Effector CD8-positive, alpha-beta T cell (primary cell): ENCODE results near the gene PGC.

Experiments used
- DNase-seq: peaks from one replicate; lab custom pipeline; 2025; lab: John Stamatoyannopoulos, UW

PGC gene

GRCh38 chr6:41730531-41731436, 16.4 kb downstream of the PGC start:
- no peak for DNase-seq

- no peak for DNase-seq
Measured at GRCh38 chr6:41729624-41730023, 17.6 kb downstream of the PGC start.

DNA sequence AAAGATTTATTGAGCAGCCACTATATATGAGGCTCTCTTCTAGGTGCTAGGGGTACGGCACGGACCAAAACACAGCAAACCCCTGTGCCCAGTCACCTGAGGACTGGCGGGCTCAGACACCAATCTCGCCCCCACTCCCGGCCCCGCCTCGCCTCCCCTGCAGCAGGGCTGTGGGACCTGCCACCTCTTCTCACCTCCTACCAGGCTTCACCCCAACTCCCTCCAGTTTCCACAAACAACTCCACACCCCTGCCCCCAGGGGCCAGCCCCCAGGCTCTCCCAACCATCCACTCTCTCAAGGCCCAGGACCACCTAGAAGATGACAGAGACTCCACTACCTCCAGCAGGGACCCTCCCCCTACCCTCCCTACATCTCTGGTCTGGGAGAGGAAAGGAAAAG, 18.2 kb downstream of the PGC start:
- DNase-seq = no peak

DNA sequence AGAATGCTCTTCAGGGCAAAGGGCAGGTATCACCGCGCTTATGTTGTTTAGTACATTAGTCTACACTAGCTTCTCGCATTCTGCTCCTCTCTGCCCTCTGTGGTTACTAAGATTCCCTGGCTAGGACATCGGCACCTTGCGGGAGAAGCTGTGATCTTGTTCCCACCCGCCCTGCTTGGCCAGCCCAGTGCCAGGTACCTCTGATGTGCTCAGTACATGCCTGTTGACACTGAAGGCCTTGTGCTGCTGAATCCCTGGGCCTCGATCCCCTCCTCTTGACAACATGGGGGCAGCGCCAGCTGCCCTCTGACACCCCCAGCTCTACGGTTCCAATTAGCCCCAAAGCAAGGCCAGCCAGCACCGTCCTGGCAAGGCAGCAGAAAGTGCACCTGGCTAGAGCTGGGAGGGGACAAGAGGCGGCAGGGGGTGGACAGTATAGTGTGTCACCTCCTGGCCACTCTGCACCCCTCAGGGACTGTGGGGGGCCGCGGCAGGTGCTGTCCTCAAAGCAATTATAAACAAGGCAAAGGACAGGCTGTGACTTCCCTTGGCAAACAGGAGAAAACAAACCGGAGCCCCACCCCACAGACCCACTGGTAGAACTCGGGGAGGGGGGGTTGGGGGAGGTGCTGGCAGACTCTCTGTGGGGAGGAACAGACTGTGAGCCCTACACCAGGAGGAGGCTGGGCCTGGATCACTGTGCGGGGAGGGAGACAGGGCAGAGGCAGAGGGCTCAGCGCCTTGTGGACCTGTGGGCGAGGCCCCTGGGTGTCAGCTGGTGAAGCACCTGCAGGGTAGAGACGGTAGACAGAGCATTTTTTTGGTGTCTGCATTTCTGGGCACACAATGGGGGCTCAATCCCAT, 18.9 kb downstream of the PGC start:
- DNase-seq = no peak

GRCh38 chr6:41727705-41728072, 19.5 kb downstream of the PGC start:
- no peak for DNase-seq

DNA sequence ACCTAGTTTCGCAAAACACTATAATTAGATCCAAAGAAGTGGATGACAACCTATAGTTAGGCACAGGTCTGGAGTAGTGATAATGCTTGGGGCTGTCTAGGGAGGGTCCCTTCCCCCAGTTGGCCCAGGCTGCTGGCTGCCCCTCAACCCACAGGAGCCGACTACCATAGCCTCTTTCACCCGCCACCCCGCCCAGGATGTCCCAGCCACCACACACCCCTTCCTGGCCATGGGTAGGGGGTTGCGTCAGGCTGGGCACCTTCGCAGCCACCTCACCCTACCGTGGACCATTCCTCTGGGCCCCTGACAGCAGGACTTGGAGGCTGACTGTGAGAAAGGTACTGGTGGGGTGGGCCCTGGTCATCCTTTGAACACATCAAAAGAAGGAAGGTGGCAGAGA, 20.3 kb downstream of the PGC start:
- no peak for DNase-seq

DNA sequence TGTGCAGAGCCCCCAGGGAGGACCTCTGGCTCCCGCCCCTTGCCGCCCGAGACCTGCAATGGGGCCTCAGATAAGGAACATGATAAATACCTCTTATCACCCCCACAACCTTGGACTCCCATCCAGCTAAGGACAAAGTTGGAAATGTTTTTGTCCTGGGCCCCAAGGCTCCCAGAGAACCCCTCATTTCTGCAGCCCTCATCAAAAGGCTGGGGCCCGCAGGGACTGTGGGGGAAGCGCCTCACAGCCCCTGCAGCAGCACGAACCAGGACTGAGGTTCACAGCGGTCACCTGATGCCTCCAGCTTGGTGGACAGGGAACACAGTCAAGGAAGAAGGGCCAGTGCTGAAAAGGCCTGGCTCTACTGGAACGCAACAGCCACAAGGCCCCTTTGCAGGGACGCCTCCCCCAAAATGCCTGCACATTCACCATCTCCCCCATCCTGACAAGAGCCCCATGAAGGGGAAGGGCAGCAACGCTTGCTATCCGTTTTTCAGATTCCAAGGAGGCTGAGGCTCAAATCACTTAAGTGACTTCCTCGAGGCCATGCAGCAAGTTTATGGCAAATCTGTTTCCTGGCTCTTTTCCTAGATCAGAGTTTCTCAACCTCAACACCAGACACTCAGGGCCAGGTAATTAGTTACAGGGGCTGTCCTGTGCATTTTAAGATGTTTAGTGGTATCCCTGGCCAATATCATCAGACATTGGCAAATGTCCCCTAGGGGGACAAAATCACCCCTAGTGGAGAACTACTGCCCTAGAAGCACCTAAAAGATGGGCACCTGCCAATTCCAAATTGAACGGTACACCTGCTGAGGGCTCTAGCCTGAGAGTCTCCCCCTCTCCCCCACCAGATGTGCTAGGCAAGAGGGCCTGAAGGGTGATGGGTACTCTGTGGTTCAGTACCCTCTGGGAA, 22.4 kb downstream of the PGC start:
- no peak for DNase-seq

DNA sequence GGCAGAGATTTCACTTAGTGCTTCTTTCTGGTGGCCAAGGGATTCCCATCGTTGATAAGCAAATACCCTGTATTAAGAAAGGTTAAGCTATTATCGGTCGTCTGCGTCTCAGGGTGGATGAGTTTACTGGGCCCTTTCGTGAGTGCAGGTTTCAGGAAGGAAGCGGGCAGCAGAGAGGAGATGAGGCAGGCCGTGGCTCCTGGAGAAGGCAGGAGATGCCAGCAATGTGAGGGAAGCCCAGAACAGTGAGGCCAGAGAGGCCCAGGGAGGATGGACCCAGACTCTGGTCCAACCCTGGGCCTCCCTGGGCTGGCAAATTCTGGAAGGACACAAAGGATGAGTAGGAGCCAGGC, 23.0 kb downstream of the PGC start:
- no peak for DNase-seq

DNA sequence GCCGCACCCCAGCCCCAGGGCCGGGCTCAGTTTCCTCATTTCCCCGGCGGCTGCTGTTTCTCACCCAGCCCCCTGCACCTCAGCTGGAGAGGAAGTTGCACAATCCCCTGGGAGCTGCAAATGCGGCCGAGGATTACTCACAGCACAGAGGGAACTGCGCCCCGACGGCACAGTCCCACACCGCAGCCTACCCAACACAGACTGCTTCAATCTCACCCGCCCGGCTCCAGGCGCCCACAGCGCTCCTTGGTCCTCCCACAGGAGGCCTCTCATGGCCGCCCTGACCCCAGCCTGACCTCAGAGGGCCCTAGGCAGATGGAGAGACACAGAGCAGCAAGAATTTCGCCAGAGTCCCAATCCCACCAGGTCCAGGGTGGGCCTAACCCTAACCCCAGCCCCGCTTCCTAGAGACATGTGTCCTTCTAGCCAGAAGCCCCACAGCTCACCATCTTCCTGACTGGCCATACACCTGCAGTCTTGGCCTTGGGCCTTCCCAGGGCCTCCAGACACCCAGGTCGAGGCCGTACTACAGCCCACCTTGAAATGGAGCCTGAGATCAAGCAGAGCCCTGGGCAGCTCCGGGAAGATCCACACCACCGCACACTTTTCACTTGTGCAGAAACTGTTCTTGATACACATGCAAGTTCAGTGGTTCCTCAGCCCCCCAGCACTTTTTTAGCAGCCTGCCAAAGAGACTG, 23.5 kb downstream of the PGC start:
- no peak for DNase-seq

- no peak for DNase-seq
Measured at GRCh38 chr6:41722969-41723529, 24.1 kb downstream of the PGC start.

DNA sequence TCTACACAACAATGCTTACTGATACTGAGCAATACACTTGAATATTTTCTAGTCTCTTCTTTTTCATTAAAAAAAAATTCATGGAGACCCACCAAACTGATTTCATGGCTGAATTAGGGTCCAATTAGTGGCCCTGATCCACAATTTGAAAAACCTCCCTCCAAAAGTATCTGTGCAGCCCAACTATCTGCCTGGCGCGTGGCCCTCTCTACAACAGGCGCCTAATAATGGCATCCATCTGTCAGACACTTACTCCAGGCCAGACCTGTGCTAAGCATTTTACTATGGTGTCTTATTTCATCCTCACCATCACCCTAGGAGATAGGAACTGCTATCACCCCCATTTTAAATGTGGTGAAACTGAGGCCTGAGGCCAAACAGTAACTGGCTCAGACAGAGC, 25.8 kb downstream of the PGC start:
- no peak for DNase-seq

- no peak for DNase-seq
Measured at GRCh38 chr6:41720783-41721182, 26.4 kb downstream of the PGC start.

DNA sequence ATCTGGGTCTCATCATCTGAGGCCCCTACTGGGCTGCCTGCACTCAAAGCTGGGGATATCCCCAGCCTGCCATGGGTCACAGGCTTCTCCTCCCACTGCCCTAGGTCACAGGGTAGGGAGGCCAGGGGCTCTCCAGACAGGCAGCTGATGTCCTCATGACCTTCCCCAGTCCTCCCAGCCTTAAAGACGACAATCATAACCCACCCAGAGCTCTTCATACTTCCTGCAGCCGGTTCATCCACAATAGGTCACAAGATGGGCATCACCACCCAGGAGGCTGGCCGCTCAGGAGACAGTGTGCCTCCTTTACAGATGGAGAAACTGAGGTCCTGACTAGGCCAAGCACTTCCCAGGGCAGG, 27.0 kb downstream of the PGC start:
- no peak for DNase-seq

DNA sequence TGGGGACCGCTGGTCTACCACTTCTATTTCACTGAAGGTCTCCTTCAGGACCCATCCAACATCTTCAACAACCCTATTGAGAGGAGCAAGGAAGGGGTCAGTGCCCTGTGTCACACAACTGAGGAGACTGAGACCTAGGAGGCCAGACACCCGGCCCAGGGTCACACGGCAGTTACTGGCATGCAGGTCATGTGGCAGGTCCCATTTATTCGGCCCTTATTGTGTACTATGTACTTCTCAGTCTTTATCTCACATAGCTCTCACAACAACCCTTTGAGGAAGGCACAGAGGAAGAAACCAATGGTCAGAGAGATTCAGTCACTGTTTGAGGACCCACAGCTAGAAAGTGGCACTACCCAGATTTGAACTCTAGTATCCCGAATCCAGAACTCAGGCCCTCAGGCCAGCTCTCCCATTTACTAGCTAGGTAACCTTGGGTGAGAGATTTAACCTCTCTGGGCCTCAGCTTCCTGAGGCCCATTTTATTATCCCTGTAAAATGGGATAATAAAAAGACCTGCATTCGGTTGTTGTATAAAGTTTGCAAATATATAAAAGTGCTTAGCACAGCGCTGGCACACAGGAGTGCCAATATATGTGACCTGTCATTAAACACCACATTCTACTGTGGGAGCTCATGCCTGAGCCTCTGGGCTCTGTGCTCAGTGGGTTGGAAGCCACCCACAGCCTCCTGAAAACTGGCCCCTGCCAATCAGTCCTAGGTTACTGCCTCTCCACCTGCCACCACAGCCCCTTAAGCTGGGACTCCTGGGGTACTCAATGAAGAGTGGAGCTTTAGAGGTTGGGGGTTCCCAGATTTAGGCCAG, 27.5 kb downstream of the PGC start:
- DNase-seq = no peak

DNA sequence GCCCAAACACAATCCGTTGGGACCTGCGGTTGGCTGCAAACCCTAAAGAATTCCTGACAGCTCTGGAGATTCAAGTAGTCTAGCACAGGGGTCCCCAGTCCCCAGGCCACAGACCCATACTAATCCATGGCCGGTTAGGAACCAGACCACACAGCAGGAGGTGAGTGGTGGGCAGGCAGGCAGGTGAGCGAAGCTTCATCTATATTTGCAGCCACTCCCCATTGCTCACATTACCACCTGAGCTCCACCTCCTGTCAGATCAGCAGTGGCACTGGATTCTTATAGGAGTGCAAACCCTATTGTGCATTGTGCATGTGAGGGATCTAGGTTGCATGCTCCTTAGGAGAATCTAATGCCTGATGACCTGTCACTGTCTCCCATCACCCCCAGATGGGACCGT, 28.4 kb downstream of the PGC start:
- no peak for DNase-seq

DNA sequence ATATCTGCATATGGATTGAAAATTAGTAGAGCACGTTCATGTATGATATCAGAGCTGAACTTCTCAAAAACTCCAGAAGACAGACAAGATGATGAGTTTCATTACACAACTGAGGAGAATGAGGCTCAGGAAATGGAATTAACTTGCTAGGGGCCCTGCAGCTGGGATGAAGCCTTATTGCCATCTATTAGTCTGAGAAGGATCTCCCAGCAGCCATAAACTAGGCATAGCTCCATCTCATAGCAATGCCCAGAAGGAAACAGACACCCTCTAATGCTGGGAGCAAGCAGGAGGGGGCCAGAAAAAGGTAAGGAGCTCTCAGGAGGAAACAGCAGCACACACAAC, 29.8 kb downstream of the PGC start:
- no peak for DNase-seq

DNA sequence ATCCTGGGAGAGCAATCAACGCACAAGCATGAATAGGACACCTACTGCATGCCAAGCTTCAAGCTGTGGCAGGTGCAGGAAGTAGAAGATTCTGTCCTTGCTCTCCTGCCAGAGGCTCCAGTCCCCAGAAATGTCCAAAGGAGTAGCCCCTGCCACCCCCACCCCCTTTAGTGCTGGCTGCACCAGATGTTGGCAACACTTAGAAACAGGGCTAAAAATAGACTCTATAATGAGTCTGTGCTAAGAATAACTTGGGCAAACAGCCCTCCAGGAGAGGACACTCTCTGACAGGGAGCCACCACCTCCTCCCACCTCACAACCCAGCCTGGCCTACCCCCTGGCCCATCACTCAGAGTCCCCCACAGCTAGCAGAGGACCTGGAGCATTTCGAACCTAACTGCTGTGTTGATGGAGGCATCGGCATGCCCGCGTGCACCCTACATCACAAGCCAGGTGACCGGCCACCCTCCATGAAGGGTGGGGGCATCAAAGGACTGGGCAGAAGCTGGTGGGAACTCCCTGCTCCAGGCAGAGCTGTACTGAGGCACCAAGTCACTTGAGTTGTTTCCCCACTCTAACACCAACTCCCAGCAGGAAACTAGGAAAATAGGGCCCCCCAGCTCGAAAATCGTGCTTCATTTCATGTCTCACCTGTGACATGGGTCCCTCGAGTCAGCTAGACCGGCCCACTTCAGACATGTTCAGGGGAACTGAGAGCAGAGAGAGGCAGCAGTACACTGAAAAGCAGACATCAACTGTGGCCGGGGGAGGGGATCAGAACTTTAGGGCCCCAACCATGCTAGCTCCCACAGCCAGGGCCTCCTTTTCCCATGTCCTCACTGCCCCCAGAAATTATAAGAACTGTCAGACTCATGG, 30.4 kb downstream of the PGC start:
- no peak for DNase-seq

- DNase-seq = no peak
Measured at GRCh38 chr6:41715795-41716515, 31.2 kb downstream of the PGC start.
